Measurements from ENCODE around the gene SULT1A4. TPM values are rescaled to one million over a fixed set of nuclear protein-coding genes. Genes with fewer than 3 reads are reported as not detected.

The SULT1A4 gene
- total RNA-seq, 1 donor from 2014 or later: 3.3 TPM

Small RNA genes lying within 50 kb of the gene (small RNA-seq; reads per million reads assigned to genes)
- not detected for gene AC133555.2

Other genes starting within 250 kb of the SULT1A4 start
- under 0.01 TPM for gene NPIPB11, start 53.2 kb upstream of the SULT1A4 start, total RNA-seq
- 51.8 TPM for gene BOLA2, start 5.6 kb upstream of the SULT1A4 start, total RNA-seq
- gene SLX1B, start 5.4 kb upstream of the SULT1A4 start, total RNA-seq: 6.1 TPM
- gene NPIPB12, start 46.5 kb downstream of the SULT1A4 start, total RNA-seq: 24.5 TPM
- gene SPN, start 203.3 kb downstream of the SULT1A4 start, total RNA-seq: under 0.01 TPM
- 2.9 TPM for gene QPRT, start 219.3 kb downstream of the SULT1A4 start, total RNA-seq